Measurements from ENCODE around the gene RP9.

GRCh38 chr7:33075818-33076518, 33.2 kb downstream of the RP9 start:
- TF ChIP-seq CTCF (IDR thresholded peaks at IDR 0.05; ENCODE audit: borderline replicate concordance, extremely low read depth, low read length, poor library complexity, severe bottlenecking) (no peak), EZH2 (IDR thresholded peaks at IDR 0.05; ENCODE audit: borderline replicate concordance, low read depth, low read length, severe bottlenecking) (no peak)
